GM21390 (cell line): ENCODE data around the gene PCDHGB6.
"Not testable (repeated sequence)": the region's sequence is repeated elsewhere in the genome, so short reads cannot be mapped to it uniquely, and the experiment has no call there.

Experiments used
- ATAC-seq: cut with Tn5 transposase; IDR thresholded peaks from one replicate; pipeline ENCODE4 v1.9.1; 2021; ENCODE audit not compliant: unreplicated experiment

The PCDHGB6 gene

DNA sequence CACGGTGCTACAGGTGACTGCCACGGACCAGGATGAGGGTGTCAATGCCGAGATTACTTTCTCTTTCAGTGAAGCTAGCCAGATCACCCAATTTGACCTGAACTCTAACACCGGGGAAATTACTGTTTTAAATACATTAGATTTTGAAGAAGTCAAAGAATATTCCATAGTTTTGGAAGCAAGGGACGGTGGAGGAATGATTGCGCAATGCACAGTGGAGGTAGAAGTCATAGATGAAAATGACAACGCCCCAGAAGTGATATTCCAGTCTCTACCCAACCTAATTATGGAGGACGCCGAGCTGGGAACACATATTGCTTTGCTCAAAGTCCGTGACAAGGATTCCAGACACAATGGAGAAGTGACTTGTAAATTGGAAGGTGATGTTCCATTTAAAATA is 19.2 kb upstream of the PCDHGB6 start:
- no peak for ATAC-seq

DNA sequence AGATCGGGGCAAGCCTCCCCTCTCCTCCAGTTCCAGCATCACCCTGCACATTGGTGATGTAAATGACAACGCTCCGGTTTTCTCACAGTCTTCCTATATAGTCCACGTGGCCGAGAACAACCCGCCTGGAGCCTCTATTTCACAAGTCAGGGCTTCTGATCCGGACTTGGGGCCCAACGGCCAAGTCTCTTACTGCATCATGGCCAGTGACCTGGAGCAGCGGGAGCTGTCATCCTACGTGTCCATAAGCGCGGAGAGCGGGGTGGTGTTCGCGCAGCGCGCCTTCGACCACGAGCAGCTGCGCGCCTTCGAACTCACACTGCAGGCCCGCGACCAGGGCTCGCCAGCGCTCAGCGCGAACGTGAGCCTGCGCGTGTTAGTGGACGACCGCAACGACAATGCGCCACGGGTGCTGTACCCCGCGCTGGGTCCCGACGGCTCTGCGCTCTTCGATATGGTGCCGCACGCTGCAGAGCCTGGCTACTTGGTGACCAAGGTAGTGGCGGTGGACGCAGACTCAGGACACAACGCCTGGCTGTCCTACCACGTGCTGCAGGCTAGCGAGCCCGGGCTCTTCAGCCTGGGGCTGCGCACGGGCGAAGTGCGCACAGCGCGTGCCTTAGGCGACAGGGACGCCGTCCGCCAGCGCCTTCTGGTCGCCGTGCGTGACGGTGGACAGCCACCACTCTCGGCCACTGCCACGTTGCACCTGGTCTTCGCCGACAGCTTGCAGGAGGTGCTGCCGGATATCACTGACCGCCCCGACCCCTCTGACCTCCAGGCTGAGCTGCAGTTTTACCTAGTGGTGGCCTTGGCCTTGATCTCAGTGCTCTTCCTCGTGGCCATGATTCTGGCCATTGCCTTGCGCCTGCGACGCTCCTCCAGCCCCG is 18.4 kb upstream of the PCDHGB6 start:
- ATAC-seq, result no peak

DNA sequence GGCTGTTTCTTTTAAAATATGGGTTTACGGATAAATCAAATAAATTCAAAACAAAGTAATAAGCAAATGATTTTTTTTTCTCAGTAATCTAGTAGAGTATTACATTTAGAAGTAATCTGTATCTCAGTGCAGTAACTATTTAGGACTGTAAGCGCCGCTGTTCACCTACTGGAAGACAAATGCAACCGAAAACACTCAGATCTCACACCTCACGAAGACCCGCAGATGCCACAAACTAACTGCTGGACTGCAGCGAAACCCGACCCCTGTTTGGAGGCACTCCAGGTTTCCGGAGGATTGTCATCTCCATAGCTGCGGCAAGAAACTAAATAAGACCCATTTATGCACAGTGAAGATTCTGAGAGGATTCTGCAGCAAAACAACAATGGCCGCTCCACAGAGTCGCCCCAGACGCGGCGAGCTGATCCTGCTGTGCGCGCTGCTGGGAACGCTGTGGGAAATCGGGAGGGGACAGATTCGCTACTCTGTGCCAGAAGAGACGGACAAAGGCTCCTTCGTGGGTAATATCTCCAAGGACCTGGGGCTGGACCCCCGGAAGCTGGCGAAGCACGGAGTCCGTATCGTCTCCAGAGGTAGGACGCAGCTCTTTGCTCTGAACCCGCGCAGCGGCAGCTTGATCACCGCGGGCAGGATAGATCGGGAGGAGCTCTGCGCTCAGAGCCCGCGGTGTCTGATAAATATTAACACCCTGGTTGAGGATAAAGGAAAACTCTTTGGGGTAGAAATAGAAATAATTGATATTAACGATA is 15.2 kb upstream of the PCDHGB6 start, which contains the start of gene PCDHGA8:
PCDHGA8 (plus strand) TSS at position 205 of the 770 bp plus-strand sequence; CDS start at position 386, 181 bp downstream.
- ATAC-seq, result no peak

DNA sequence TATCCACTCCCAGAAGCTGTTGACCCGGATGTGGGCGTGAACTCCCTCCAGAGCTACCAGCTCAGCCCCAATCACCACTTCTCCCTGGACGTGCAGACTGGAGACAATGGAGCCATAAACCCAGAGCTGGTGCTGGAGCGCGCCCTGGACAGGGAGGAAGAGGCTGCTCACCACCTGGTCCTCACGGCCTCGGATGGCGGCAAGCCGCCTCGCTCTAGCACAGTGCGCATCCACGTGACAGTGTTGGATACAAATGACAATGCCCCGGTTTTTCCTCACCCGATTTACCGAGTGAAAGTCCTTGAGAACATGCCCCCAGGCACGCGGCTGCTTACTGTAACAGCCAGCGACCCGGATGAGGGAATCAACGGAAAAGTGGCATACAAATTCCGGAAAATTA is 14.6 kb upstream of the PCDHGB6 start:
- no peak for ATAC-seq

DNA sequence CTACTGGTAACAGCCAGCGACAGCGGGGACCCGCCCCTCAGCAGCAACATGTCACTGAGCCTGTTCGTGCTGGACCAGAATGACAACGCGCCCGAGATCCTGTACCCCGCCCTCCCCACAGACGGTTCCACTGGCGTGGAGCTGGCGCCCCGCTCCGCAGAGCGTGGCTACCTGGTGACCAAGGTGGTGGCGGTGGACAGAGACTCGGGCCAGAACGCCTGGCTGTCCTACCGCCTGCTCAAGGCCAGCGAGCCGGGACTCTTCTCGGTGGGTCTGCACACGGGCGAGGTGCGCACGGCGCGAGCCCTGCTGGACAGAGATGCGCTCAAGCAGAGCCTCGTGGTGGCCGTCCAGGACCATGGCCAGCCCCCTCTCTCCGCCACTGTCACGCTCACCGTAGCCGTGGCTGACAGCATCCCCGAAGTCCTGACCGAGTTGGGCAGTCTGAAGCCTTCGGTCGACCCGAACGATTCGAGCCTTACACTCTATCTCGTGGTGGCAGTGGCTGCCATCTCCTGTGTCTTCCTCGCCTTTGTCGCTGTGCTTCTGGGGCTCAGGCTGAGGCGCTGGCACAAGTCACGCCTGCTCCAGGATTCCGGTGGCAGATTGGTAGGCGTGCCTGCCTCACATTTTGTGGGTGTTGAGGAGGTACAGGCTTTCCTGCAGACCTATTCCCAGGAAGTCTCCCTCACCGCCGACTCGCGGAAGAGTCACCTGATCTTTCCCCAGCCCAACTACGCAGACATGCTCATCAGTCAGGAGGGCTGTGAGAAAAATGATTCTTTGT is 13.2 kb upstream of the PCDHGB6 start:
- ATAC-seq, result not testable (repeated sequence)

DNA sequence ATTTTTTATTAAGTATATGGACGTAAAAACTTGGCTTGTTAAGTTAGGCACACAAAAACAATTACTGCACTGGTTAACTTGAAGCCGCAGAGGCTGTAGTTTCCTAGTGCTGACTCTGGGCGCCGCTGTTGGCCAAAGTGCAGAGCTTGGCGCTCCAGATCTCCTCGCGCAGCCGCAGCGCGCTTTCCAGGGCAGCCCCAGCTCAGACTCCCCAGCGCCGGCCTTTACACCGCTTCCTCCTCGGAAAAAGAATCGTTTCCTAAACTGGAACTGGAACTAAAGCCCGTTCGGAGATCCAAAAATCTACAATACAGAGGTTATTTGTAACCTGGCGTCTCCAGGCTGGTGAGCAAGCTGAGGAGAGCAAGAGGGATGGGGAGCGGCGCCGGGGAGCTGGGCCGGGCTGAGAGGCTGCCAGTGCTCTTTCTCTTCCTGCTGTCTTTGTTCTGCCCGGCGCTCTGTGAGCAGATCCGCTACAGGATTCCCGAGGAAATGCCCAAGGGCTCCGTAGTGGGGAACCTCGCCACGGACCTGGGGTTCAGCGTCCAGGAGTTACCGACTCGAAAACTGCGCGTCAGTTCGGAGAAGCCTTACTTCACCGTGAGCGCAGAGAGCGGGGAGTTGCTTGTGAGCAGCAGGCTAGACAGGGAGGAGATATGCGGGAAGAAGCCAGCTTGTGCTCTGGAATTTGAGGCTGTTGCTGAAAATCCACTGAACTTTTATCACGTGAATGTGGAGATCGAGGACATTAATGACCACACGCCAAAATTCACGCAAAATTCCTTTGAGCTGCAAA is 9.9 kb upstream of the PCDHGB6 start, which contains the start of gene PCDHGB5:
PCDHGB5 (plus strand) TSS at position 192 of the 796 bp plus-strand sequence; CDS start at position 373, 181 bp downstream.
- ATAC-seq, result not testable (repeated sequence)

DNA sequence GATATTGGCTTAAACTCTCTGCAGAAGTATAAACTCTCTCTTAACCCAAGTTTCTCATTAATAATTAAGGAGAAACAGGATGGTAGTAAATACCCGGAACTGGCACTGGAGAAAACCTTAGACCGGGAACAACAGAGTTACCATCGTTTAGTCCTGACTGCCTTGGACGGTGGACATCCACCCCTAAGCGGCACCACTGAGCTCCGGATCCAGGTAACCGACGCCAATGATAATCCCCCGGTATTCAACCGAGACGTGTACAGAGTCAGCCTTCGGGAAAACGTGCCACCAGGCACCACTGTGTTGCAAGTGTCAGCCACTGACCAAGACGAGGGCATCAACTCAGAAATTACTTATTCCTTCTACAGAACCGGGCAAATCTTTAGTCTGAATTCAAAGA is 9.2 kb upstream of the PCDHGB6 start:
- no peak for ATAC-seq

DNA sequence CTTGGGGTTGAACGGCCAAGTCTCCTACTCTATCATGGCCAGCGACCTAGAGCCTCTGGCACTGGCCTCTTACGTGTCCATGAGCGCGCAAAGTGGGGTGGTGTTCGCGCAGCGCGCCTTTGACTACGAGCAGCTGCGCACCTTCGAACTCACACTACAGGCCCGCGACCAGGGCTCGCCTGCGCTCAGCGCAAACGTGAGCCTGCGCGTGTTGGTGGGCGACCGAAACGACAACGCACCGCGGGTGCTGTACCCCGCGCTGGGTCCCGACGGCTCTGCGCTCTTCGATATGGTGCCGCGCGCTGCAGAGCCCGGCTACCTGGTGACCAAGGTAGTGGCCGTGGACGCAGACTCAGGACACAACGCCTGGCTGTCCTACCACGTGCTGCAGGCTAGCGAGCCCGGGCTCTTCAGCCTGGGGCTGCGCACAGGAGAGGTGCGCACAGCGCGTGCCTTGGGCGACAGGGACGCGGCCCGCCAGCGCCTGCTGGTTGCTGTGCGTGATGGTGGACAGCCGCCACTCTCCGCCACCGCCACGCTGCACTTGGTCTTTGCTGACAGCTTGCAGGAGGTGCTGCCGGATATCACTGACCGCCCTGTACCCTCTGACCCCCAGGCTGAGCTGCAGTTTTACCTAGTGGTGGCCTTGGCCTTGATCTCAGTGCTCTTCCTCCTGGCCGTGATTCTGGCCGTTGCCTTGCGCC is 8.1 kb upstream of the PCDHGB6 start:
- no peak for ATAC-seq

DNA sequence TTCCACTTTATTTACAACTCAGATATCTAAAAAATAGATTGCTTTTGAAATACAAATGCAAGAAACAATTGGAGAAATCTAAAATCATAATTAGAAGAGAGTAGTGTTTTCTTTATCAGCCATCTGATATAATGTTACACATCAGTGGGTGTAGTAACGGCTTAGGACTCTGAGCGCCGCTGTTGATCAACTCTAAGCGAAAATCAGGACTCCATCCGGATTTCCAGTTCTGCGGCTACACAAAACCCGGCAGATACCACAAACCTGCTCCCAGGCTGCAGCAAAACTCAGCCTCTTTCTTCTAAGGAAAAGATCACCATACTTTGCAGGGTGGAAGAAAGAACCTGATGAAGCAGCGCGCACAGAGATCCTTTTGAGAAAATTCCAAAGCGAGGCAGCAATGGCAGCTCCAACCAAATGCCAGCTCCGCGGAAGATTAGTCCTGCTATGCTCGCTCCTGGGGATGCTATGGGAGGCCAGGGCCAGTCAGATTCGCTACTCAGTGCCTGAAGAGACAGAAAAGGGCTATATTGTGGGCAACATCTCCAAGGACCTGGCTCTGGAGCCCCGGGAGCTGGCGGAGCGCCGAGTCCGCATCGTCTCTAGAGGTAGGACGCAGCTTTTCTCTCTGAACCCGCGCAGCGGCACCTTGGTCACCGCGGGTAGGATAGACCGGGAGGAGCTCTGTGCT is 5.1 kb upstream of the PCDHGB6 start, which contains the start of gene PCDHGA9:
PCDHGA9 (plus strand) TSS at position 226 of the 691 bp plus-strand sequence; CDS start at position 401, 175 bp downstream.
- ATAC-seq, result peak; percentile 55

DNA sequence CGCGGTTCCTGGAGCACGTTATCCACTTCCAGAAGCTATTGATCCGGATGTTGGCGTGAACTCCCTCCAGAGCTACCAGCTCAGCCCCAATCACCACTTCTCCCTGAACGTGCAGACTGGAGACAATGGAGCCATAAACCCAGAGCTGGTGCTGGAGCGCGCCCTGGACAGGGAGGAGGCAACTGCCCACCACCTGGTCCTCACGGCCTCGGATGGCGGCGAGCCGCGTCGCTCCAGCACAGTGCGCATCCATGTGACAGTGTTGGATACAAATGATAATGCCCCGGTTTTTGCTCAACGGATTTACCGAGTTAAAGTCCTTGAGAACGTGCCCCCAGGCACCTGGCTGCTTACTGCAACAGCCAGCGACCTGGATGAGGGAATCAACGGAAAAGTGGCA is 4.4 kb upstream of the PCDHGB6 start:
- no peak for ATAC-seq

DNA sequence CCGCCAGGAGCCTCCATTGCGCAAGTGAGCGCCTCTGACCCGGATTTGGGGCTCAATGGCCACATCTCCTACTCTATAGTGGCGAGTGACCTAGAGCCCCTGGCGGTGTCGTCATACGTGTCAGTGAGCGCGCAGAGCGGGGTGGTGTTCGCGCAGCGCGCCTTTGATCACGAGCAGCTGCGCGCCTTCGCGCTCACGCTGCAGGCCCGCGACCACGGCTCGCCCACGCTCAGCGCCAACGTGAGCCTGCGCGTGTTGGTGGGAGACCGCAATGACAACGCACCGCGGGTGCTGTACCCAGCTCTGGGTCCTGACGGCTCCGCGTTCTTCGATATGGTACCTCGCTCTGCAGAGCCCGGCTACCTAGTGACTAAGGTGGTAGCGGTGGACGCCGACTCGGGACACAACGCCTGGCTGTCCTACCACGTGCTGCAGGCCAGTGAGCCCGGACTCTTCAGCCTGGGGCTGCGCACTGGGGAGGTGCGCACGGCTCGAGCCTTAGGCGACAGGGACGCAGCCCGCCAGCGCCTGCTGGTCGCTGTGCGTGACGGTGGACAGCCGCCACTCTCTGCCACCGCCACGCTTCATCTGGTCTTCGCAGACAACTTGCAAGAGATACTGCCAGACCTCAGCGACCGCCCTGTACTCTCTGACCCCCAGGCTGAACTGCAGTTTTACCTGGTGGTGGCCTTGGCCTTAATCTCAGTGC is 1.9 kb downstream of the PCDHGB6 start:
- no peak for ATAC-seq

DNA sequence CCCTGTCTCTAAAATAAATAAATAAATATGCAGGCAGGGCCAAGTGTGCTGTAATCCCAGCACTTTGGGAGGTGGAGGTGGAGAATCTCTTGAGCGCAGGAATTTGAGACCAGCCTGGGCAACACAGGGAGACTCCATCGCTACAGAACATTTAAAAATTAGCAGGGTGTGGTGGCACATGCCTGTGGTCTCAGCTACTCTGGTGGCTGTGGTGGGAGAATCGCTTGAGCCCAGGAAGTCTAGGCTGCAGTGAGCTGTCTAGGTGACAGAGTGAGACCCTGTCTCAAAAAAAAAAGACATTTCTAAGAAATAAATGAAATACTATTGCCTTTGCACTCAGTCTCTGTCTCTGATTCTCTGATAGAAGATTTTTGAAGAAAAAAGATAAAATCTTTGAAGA is 3.8 kb downstream of the PCDHGB6 start:
- ATAC-seq, result no peak

DNA sequence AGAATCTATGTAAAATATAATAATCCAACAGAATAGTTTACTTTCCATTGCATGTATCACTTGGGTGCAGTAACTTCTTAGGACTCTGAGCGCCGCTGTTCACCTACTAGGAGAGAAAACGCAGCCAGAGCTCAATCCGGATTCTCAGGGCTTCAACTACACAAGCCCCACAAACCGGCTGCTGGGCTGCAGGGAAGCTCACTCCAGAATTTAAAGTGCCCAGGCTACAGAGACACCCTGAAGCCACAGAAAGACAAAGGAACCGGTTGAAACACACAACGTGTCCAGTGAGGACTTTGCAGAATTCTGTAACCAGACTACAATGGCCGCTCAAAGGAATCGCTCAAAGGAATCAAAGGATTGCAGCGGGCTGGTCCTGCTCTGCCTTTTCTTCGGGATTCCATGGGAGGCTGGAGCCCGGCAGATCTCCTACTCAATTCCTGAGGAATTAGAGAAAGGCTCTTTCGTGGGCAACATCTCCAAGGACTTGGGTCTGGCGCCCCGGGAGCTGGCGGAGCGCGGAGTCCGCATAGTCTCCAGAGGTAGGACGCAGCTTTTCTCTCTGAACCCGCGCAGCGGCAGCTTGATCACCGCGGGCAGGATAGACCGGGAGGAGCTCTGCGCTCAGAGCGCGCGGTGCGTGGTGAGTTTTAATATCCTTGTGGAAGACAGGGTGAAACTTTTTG is 5.2 kb downstream of the PCDHGB6 start, which contains the start of gene PCDHGA10:
PCDHGA10 (plus strand) TSS at position 134 of the 686 bp plus-strand sequence; CDS start at position 323, 189 bp downstream.
- peak; percentile 57 for ATAC-seq

DNA sequence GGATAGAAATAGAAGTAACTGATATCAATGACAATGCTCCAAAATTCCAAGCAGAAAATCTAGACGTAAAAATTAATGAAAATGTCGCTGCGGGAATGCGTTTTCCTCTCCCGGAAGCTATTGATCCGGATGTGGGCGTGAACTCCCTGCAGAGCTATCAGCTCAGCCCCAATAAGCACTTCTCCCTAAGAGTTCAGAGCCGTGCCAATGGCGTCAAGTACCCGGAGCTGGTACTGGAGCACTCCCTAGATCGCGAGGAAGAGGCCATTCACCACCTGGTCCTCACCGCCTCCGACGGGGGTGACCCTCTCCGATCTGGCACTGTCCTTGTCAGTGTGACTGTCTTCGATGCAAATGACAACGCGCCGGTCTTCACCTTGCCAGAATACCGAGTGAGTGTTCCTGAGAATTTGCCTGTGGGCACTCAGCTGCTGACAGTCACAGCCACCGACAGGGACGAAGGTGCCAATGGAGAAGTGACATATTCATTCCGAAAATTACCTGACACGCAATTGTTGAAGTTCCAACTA is 5.8 kb downstream of the PCDHGB6 start:
- ATAC-seq, result no peak

DNA sequence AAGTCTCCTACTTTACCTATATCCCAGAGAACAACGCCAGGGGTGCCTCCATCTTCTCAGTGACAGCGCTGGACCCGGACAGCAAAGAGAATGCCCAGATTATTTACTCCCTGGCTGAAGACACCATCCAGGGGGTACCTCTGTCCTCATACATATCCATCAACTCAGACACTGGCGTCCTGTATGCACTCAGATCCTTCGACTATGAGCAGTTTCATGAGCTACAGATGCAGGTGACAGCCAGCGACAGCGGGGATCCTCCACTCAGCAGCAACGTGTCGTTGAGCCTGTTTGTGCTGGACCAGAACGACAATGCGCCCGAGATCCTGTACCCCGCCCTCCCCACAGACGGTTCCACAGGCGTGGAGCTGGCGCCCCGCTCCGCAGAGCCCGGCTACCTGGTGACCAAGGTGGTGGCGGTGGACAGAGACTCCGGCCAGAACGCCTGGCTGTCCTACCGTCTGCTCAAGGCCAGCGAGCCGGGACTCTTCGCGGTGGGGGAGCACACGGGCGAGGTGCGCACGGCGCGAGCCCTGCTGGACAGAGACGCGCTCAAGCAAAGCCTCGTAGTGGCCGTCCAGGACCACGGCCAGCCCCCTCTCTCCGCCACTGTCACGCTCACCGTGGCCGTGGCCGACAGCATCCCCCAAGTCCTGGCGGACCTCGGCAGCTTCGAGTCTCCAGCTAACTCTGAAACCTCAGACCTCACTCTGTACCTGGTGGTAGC is 6.9 kb downstream of the PCDHGB6 start:
- not testable (repeated sequence) for ATAC-seq

DNA sequence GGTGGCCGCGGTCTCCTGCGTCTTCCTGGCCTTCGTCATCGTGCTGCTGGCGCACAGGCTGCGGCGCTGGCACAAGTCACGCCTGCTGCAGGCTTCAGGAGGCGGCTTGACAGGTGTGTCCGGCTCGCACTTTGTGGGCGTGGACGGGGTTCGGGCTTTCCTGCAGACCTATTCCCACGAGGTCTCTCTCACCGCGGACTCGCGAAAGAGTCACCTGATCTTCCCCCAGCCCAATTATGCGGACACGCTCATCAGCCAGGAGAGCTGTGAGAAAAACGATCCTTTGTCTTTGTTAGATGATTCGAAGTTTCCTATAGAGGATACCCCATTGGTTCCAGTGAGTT is 7.4 kb downstream of the PCDHGB6 start:
- not testable (repeated sequence) for ATAC-seq
